Tibial artery (tissue), 4 donors: ENCODE data around the gene ZNF18.
"Not testable (repeated sequence)": the region's sequence is repeated elsewhere in the genome, so short reads cannot be mapped to it uniquely, and the experiment has no call there.

Experiments used
- DNase-seq, 2 donors: peaks; one replicate each; pipeline ENCODE4 v3.0.0-alpha.2; 2019
- H3K27ac ChIP-seq, 2 donors: fragments of 200-600 bp; sonication (generic) in 1 of 2; 1 replicate in 1 of 2; 2 replicates in 1 of 2; pipeline ENCODE4 v1.5.1; 2018 to 2019; ENCODE audit warnings: mild to moderate bottlenecking in 1 of 2
- H3K27me3 ChIP-seq, 2 donors: fragments of 200-600 bp; sonication (generic) in 1 of 2; one replicate each; pipeline versions ENCODE4 v1.5.1 to v1.6.0; 2016 to 2019
- H3K36me3 ChIP-seq, 3 donors: fragments of 200-600 bp; sonication (generic) in 2 of 3; one replicate each; pipeline ENCODE4 v1.5.1; 2016 to 2019; ENCODE audit warnings: mild to moderate bottlenecking in 2 of 3
- H3K4me1 ChIP-seq, 4 donors: fragments of 200-600 bp; sonication (generic) in 2 of 4; 1 replicate in 3 of 4; 2 replicates in 1 of 4; pipeline ENCODE4 v1.5.1; 2016 to 2019
- H3K4me3 ChIP-seq, 2 donors: fragments of 200-600 bp; sonication (generic) in 1 of 2; 1 replicate in 1 of 2; 2 replicates in 1 of 2; pipeline ENCODE4 v1.5.1; 2018 to 2019; ENCODE audit warnings: mild to moderate bottlenecking in 2 of 2
- H3K9me3 ChIP-seq, 3 donors: fragments of 200-600 bp; sonication (generic) in 1 of 3; one replicate each; pipeline ENCODE4 v1.5.1; 2016 to 2019
- CTCF ChIP-seq, 2 experiments: fragments of 200-600 bp in 1 of 2; fragments of 450-650 bp in 1 of 2; IDR thresholded peaks; one replicate each; pipeline ENCODE4 v1.5.1; 2017 to 2019; ENCODE audit warnings: antibody characterized with exemption in 2 of 2, mild to moderate bottlenecking in 1 of 2, moderate library complexity in 1 of 2
- intact Hi-C: fragments of 100-400 bp; cut with DNase I; formaldehyde crosslinking; loops from one replicate; pipeline ENCODE4 v1.15.0; 2023; ENCODE audit warnings: low total_unique reads

ZNF18 gene

GRCh38 chr17:11944587-11944986, 52.7 kb downstream of the ZNF18 start:
- no peak for TF ChIP-seq CTCF (IDR thresholded peaks at IDR 0.05)
- H3K27ac ChIP-seq, result no peak overlapping the region
- no peak for DNase-seq
- H3K36me3 ChIP-seq, result no peaks in the 10 kb centered on the region
- H3K4me3 ChIP-seq, result no peak overlapping the region
- H3K27me3 ChIP-seq, result no peaks in the 10 kb centered on the region
- intact Hi-C loops, result no loop called here
- H3K4me1 ChIP-seq, result peaks cover 0 to 7% (median 0%) of the 10 kb centered on the region in 4 donors
- H3K9me3 ChIP-seq, result no peaks in the 10 kb centered on the region

- Histone ChIP-seq H3K4me1 (peaks cover 0 to 6% (median 0%) of the 10 kb centered on the region in 4 donors), H3K36me3 (no peaks in the 10 kb centered on the region), H3K27ac (no peak overlapping the region), H3K9me3 (no peaks in the 10 kb centered on the region), H3K27me3 (no peaks in the 10 kb centered on the region), H3K4me3 (no peak overlapping the region)
- no peak for TF ChIP-seq CTCF (IDR thresholded peaks at IDR 0.05)
- intact Hi-C loops, result no loop called here
- no peak for DNase-seq
Observed at GRCh38 chr17:11943759-11944347, 53.4 kb downstream of the ZNF18 start.

- DNase-seq, H3K36me3 ChIP-seq, H3K27ac ChIP-seq, H3K4me3 ChIP-seq, H3K27me3 ChIP-seq, intact Hi-C loops, H3K4me1 ChIP-seq, H3K9me3 ChIP-seq: not testable (repeated sequence)
Observed at GRCh38 chr17:11943086-11943485, 54.2 kb downstream of the ZNF18 start.

- Histone ChIP-seq H3K36me3 (no peaks in the 10 kb centered on the region), H3K4me3 (no peak overlapping the region), H3K27ac (no peak overlapping the region), H3K4me1 (no peaks in the 10 kb centered on the region), H3K9me3 (no peaks in the 10 kb centered on the region), H3K27me3 (no peaks in the 10 kb centered on the region)
- DNase-seq, result no peak
- TF ChIP-seq CTCF (IDR thresholded peaks at IDR 0.05), result no peak
- intact Hi-C loops, result no loop called here
Observed at GRCh38 chr17:11940904-11941303, 56.4 kb downstream of the ZNF18 start.

GRCh38 chr17:11935734-11936406, 61.4 kb downstream of the ZNF18 start:
- intact Hi-C loops, result no loop called here
- no peak for DNase-seq
- peak; percentile 35 to 36 for TF ChIP-seq CTCF (IDR thresholded peaks at IDR 0.05)

GRCh38 chr17:11932337-11932898, 64.9 kb downstream of the ZNF18 start:
- no peaks in the 10 kb centered on the region for H3K36me3 ChIP-seq
- no peak for DNase-seq
- no peak overlapping the region for H3K4me3 ChIP-seq
- intact Hi-C loops, result no loop called here
- no peaks in the 10 kb centered on the region for H3K9me3 ChIP-seq
- no peak for TF ChIP-seq CTCF (IDR thresholded peaks at IDR 0.05)
- H3K27me3 ChIP-seq, result no peaks in the 10 kb centered on the region
- no peak overlapping the region for H3K27ac ChIP-seq
- H3K4me1 ChIP-seq, result no peaks in the 10 kb centered on the region

More at GRCh38 chr17:11935734-11936406, 61.4 kb downstream of the ZNF18 start:
- H3K36me3 ChIP-seq, result no peaks in the 10 kb centered on the region
- H3K4me1 ChIP-seq, result no peaks in the 10 kb centered on the region
- no peak overlapping the region for H3K4me3 ChIP-seq
- no peaks in the 10 kb centered on the region for H3K27me3 ChIP-seq
- no peak overlapping the region for H3K27ac ChIP-seq
- H3K9me3 ChIP-seq, result no peaks in the 10 kb centered on the region
